HEK293 (cell line): Measurements from ENCODE around the gene TMEM213.
A peak's percentile ranks its signal among the peaks of the same experiment; 100 is the strongest.

ENCODE experiments used
- GLI2 ChIP-seq: fragments of 450-650 bp; formaldehyde crosslinking; IDR thresholded peaks from 2 replicates; pipeline ENCODE4; 2017; ENCODE audit warnings: missing biosample characterization, missing genetic modification characterization, low read depth, borderline replicate concordance
- ZBTB10 ChIP-seq: fragments of 450-650 bp; formaldehyde crosslinking; IDR thresholded peaks from 2 replicates; pipeline ENCODE4 v1.5.1; 2016; ENCODE audit warnings: missing biosample characterization, missing genetic modification characterization
- ZNF112 ChIP-seq: fragments of 450-650 bp; formaldehyde crosslinking; IDR thresholded peaks from 2 replicates; pipeline ENCODE4 v1.5.0; 2017; ENCODE audit warnings: missing biosample characterization, missing genetic modification characterization
- ZNF138 ChIP-seq: fragments of 450-650 bp; formaldehyde crosslinking; IDR thresholded peaks from 2 replicates; pipeline ENCODE4 v1.5.1; 2016; ENCODE audit warnings: missing biosample characterization, missing genetic modification characterization, borderline replicate concordance
- ZNF140 ChIP-seq: fragments of 450-650 bp; formaldehyde crosslinking; IDR thresholded peaks from 2 replicates; pipeline ENCODE4 v1.5.1; 2016; ENCODE audit warnings: missing biosample characterization, missing genetic modification characterization
- ZNF266 ChIP-seq: fragments of 450-650 bp; formaldehyde crosslinking; IDR thresholded peaks from 2 replicates; pipeline ENCODE4 v1.5.1; 2016; ENCODE audit warnings: missing biosample characterization, missing genetic modification characterization, low read depth
- ZNF341 ChIP-seq: fragments of 450-650 bp; formaldehyde crosslinking; IDR thresholded peaks from 2 replicates; pipeline ENCODE4; 2016; ENCODE audit warnings: low read depth, missing biosample characterization, missing genetic modification characterization
- ZNF426 ChIP-seq: fragments of 450-650 bp; formaldehyde crosslinking; IDR thresholded peaks from 2 replicates; pipeline ENCODE4 v1.5.1; 2017; ENCODE audit warnings: missing biosample characterization, missing genetic modification characterization, mild to moderate bottlenecking, inconsistent platforms, moderate library complexity
- ZNF510 ChIP-seq: fragments of 450-650 bp; formaldehyde crosslinking; IDR thresholded peaks from 2 replicates; pipeline ENCODE4 v1.5.1; 2018; ENCODE audit warnings: mild to moderate bottlenecking, missing genetic modification characterization, missing biosample characterization; ENCODE audit not compliant: insufficient replicate concordance
- ZNF518A ChIP-seq: fragments of 450-650 bp; formaldehyde crosslinking; conservative IDR thresholded peaks from 2 replicates; pipeline ENCODE4 v1.5.1; 2016; ENCODE audit warnings: low read depth, missing biosample characterization, missing genetic modification characterization
- ZNF629 ChIP-seq: fragments of 450-650 bp; formaldehyde crosslinking; IDR thresholded peaks from 2 replicates; pipeline ENCODE4 v1.5.1; 2017; ENCODE audit warnings: missing biosample characterization, missing genetic modification characterization
- ZNF645 ChIP-seq: fragments of 450-650 bp; formaldehyde crosslinking; IDR thresholded peaks from 2 replicates; pipeline ENCODE4; 2016; ENCODE audit warnings: missing biosample characterization, missing genetic modification characterization
- ZNF654 ChIP-seq: fragments of 450-650 bp; formaldehyde crosslinking; IDR thresholded peaks from 2 replicates; pipeline ENCODE4 v1.5.1; 2016; ENCODE audit warnings: low read depth, missing biosample characterization, missing genetic modification characterization
- ZSCAN30 ChIP-seq: fragments of 450-650 bp; IDR thresholded peaks from 2 replicates; pipeline ENCODE4 v1.5.1; 2018; ENCODE audit warnings: missing biosample characterization, mild to moderate bottlenecking, missing genetic modification characterization, moderate library complexity
- TF ChIP-seq, protein P1 (sequence below): fragments of 450-650 bp; formaldehyde crosslinking; IDR thresholded peaks from 2 replicates; pipeline ENCODE4 v1.5.1; 2016; ENCODE audit warnings: missing biosample characterization, missing genetic modification characterization
- TF ChIP-seq, protein P2 (sequence below): fragments of 450-650 bp; formaldehyde crosslinking; conservative IDR thresholded peaks from 2 replicates; pipeline ENCODE4 v1.5.1; 2016; ENCODE audit warnings: low read depth, missing biosample characterization, missing genetic modification characterization
- TF ChIP-seq, protein P3 (sequence below): fragments of 450-650 bp; formaldehyde crosslinking; IDR thresholded peaks from 2 replicates; pipeline ENCODE4 v1.5.1; 2017; ENCODE audit warnings: missing biosample characterization, missing genetic modification characterization
- TF ChIP-seq, protein P4 (sequence below): fragments of 450-650 bp; formaldehyde crosslinking; IDR thresholded peaks from 2 replicates; pipeline ENCODE4 v1.5.1; 2016; ENCODE audit warnings: missing biosample characterization, missing genetic modification characterization

The TMEM213 gene

DNA sequence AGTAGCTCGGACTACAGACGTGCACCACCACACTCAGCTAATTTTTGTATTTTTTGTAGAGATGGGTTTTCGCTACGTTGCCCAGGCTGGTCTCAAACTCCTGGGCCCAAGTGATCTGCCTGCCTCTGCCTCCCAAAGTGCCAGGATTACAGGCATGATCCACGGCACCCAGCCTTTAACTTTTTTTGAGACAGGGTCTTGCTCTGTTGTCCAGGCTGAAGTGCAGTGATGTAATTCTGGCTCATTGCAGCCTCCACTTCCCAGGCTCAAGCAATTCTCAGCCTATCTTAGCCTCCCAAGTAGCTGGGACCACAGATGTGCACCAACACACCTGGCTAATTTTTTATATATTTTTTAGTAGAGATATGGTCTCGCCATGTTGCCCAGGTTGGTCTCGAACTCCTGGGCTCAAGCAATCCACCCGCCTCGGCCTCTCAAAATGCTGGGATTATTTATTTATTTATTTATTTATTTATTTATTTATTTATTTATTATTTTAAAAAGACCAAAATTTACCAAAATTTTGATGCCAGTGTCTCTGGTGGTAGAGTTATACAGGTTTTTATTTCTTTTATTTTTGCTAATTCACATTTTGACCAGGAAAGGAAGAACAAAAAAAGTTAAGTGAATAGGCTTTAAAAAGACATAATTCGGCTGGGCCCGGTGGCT, 25.2 kb downstream of the TMEM213 start (continued):
- TF ChIP-seq, protein P1, sequence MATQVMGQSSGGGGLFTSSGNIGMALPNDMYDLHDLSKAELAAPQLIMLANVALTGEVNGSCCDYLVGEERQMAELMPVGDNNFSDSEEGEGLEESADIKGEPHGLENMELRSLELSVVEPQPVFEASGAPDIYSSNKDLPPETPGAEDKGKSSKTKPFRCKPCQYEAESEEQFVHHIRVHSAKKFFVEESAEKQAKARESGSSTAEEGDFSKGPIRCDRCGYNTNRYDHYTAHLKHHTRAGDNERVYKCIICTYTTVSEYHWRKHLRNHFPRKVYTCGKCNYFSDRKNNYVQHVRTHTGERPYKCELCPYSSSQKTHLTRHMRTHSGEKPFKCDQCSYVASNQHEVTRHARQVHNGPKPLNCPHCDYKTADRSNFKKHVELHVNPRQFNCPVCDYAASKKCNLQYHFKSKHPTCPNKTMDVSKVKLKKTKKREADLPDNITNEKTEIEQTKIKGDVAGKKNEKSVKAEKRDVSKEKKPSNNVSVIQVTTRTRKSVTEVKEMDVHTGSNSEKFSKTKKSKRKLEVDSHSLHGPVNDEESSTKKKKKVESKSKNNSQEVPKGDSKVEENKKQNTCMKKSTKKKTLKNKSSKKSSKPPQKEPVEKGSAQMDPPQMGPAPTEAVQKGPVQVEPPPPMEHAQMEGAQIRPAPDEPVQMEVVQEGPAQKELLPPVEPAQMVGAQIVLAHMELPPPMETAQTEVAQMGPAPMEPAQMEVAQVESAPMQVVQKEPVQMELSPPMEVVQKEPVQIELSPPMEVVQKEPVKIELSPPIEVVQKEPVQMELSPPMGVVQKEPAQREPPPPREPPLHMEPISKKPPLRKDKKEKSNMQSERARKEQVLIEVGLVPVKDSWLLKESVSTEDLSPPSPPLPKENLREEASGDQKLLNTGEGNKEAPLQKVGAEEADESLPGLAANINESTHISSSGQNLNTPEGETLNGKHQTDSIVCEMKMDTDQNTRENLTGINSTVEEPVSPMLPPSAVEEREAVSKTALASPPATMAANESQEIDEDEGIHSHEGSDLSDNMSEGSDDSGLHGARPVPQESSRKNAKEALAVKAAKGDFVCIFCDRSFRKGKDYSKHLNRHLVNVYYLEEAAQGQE (tag by site-specific recombination) = peak; percentile 60; the same call in 1 of the 2 replicates
- TF ChIP-seq ZNF266 (tag by site-specific recombination) (no peak), ZNF140 (tag by site-specific recombination) (peak; percentile 39; the same call in 1 of the 2 replicates), GLI2 (tag by site-specific recombination) (no peak), ZNF518A (tag by site-specific recombination) (peak; percentile 81), ZNF341 (tag by site-specific recombination) (peak; percentile 22; the same call in 1 of the 2 replicates), ZNF629 (tag by site-specific recombination) (peak; percentile 14; the same call in 1 of the 2 replicates), ZNF654 (tag by site-specific recombination) (peak; percentile 28; the same call in 1 of the 2 replicates), ZNF645 (no peak), ZNF112 (tag by site-specific recombination) (no peak), ZNF138 (tag by site-specific recombination) (no peak), ZSCAN30 (tag by site-specific recombination) (no peak), ZNF426 (peak; percentile 92), ZBTB10 (no peak), ZNF510 (tag by site-specific recombination) (peak; percentile 68)
- TF ChIP-seq, protein P2, sequence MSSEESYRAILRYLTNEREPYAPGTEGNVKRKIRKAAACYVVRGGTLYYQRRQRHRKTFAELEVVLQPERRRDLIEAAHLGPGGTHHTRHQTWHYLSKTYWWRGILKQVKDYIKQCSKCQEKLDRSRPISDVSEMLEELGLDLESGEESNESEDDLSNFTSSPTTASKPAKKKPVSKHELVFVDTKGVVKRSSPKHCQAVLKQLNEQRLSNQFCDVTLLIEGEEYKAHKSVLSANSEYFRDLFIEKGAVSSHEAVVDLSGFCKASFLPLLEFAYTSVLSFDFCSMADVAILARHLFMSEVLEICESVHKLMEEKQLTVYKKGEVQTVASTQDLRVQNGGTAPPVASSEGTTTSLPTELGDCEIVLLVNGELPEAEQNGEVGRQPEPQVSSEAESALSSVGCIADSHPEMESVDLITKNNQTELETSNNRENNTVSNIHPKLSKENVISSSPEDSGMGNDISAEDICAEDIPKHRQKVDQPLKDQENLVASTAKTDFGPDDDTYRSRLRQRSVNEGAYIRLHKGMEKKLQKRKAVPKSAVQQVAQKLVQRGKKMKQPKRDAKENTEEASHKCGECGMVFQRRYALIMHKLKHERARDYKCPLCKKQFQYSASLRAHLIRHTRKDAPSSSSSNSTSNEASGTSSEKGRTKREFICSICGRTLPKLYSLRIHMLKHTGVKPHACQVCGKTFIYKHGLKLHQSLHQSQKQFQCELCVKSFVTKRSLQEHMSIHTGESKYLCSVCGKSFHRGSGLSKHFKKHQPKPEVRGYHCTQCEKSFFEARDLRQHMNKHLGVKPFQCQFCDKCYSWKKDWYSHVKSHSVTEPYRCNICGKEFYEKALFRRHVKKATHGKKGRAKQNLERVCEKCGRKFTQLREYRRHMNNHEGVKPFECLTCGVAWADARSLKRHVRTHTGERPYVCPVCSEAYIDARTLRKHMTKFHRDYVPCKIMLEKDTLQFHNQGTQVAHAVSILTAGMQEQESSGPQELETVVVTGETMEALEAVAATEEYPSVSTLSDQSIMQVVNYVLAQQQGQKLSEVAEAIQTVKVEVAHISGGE (tag by site-specific recombination) = peak; percentile 70
- TF ChIP-seq, protein P3, sequence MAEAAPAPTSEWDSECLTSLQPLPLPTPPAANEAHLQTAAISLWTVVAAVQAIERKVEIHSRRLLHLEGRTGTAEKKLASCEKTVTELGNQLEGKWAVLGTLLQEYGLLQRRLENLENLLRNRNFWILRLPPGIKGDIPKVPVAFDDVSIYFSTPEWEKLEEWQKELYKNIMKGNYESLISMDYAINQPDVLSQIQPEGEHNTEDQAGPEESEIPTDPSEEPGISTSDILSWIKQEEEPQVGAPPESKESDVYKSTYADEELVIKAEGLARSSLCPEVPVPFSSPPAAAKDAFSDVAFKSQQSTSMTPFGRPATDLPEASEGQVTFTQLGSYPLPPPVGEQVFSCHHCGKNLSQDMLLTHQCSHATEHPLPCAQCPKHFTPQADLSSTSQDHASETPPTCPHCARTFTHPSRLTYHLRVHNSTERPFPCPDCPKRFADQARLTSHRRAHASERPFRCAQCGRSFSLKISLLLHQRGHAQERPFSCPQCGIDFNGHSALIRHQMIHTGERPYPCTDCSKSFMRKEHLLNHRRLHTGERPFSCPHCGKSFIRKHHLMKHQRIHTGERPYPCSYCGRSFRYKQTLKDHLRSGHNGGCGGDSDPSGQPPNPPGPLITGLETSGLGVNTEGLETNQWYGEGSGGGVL (tag by site-specific recombination) = no peak
- TF ChIP-seq, protein P4, sequence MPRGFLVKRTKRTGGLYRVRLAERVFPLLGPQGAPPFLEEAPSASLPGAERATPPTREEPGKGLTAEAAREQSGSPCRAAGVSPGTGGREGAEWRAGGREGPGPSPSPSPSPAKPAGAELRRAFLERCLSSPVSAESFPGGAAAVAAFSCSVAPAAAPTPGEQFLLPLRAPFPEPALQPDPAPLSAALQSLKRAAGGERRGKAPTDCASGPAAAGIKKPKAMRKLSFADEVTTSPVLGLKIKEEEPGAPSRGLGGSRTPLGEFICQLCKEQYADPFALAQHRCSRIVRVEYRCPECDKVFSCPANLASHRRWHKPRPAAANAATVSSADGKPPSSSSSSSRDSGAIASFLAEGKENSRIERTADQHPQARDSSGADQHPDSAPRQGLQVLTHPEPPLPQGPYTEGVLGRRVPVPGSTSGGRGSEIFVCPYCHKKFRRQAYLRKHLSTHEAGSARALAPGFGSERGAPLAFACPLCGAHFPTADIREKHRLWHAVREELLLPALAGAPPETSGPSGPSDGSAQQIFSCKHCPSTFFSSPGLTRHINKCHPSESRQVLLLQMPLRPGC (tag by site-specific recombination) = no peak
